GM18498 (cell line): ENCODE data around the gene MEAF6.

ENCODE experiments used
- ATAC-seq: cut with Tn5 transposase; IDR thresholded peaks from one replicate; pipeline ENCODE4 v1.9.1; 2021; ENCODE audit warnings: mild to moderate bottlenecking, moderate library complexity; ENCODE audit not compliant: unreplicated experiment

Gene MEAF6

DNA sequence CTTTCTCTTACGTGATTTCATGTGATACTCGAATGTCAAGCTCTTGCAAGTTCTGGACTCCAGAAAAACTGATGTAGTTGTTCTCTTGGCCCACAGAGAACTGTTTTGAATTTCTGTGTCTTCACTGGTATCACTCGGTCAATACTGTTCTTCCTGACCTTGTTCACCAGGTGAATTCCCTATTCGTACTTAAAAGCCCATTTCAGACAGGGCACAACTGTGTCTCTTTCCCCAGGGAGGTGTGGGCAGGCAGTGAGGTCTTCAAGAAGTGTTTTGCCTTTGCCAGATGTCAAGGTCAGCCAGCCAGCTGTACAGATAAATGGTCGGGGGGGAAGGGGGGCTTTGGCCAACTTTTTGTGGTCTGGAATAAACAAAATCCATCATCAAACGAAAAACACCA is 67.7 kb downstream of the MEAF6 start:
- ATAC-seq = no peak

DNA sequence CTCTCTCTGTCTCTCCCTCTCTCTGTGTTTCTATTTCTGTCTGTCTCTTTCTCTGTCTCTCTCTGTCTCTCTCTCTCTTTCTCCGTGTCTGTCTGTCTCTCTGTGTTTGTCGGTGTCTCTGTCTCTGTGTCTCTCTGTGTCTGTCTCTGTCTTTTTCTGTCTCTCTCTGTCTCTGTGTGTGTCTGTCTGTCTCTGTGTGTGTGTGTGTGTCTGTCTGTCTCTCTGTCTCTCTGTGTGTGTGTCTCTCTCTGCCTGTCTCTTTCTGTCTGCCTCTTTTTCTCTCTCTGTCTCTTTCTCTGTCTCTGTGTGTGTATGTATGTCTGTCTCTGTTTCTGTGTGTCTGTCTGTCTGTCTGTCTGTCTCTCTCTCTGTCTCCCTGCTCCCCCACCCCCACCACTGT is 71.9 kb downstream of the MEAF6 start:
- no peak for ATAC-seq
